Astrocyte of the cerebellum (primary cell): Measurements from ENCODE around the gene CARMIL1.

ENCODE experiments used
- DNase-seq: peaks from one replicate; pipeline ENCODE4 v3.0.0-alpha.2; 2011; ENCODE audit warnings: low read depth
- H3K4me3 ChIP-seq: 2 replicates; pipeline ENCODE4 v1.5.1; 2011; ENCODE audit warnings: mild to moderate bottlenecking, low read depth, low read length, moderate library complexity
- CTCF ChIP-seq: IDR thresholded peaks from 2 replicates; pipeline ENCODE4 v1.5.1; 2012; ENCODE audit warnings: low read length, low read depth, moderate library complexity, mild to moderate bottlenecking; ENCODE audit errors: missing control alignments
- in situ Hi-C: cut with HindIII; loops from 2 replicates; pipeline ENCODE4 v1.10.0; 2017; ENCODE audit warnings: low sequenced_read_pairs

CARMIL1 gene

GRCh38 chr6:25402125-25402524, 123.0 kb downstream of the CARMIL1 start:
- DNase-seq, result no peak
- in situ Hi-C loops, result no loop called here
- no peak for TF ChIP-seq CTCF
- no peak overlapping the region for H3K4me3 ChIP-seq

DNA sequence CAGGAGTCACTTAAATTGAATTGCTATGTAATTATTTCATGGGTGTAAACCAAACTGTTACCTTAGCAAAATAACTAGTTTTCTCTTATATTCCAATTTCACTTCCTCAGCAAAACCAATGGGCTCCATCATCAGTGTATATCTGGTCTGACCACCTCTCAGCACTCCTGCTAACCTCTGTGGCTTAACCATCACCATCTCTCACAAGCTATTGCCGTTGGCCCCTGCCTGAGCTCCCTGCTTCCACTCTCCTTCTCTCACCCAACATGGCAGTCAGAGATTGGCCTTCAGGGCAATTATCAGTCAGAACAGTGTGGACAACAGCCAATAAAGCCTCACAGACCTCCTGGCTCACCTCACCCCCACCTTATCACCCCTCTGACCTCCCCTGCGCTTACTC, 124.0 kb downstream of the CARMIL1 start:
- no peak for TF ChIP-seq CTCF
- H3K4me3 ChIP-seq, result no peak overlapping the region
- no peak for DNase-seq
- in situ Hi-C loops, result no loop called here

- in situ Hi-C loops, result no loop called here
- TF ChIP-seq CTCF, result no peak
- no peak overlapping the region for H3K4me3 ChIP-seq
- DNase-seq, result no peak
Measured at GRCh38 chr6:25404091-25404490, 124.9 kb downstream of the CARMIL1 start.

- no peak overlapping the region for H3K4me3 ChIP-seq
- no peak for DNase-seq
- in situ Hi-C loops, result no loop called here
- TF ChIP-seq CTCF, result no peak
Measured at GRCh38 chr6:25404693-25405169, 125.6 kb downstream of the CARMIL1 start.

DNA sequence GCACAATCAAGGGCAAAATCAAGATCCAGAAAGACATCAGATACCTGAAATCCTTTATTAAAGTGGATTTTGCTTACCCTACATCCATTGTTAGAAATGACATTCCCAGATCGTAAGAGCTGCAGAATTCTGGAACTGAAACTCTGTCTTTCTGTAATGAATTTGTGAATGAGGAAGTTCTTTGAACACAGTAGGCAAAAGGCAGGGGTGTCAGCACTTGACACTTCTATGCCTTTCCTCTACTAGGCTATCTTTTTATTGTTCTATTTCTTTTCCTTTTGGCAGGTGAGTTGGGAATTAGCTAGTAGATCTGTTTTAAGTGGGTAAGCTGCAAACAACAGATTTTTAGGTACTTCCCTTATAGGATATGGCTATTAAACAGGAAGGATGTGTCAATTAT, 126.3 kb downstream of the CARMIL1 start:
- no peak for TF ChIP-seq CTCF
- no peak for DNase-seq
- in situ Hi-C loops, result no loop called here
- H3K4me3 ChIP-seq, result no peak overlapping the region

GRCh38 chr6:25407431-25407830, 128.3 kb downstream of the CARMIL1 start:
- in situ Hi-C loops, result no loop called here

More at GRCh38 chr6:25407431-25407830, 128.3 kb downstream of the CARMIL1 start:
- TF ChIP-seq CTCF, result no peak
- DNase-seq, result no peak
- no peak overlapping the region for H3K4me3 ChIP-seq
